ENCODE measurements around the gene H6PD.

The H6PD gene

DNA sequence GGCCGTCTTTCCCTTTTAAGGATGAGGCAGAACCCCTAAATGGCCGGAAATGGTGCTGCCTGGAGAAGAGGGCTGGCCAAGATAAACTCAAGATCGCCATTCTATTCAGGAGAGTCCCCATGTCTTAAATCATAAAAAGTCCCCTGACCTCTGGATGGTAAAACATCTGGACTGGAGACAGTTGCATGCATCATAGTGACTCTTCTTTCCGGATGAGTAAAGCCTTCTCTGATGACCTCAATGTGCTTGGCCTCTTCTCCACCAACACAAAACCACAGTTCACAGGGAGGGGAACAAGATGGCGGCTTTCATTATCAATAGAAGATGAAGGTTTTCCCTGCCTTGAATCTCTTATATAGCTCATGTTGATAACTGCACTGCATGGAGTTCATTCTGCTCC, 27.5 kb upstream of the H6PD start:
- in situ Hi-C loops (cut with MboI; ENCODE audit: low sequenced_read_pairs): no loop called here

DNA sequence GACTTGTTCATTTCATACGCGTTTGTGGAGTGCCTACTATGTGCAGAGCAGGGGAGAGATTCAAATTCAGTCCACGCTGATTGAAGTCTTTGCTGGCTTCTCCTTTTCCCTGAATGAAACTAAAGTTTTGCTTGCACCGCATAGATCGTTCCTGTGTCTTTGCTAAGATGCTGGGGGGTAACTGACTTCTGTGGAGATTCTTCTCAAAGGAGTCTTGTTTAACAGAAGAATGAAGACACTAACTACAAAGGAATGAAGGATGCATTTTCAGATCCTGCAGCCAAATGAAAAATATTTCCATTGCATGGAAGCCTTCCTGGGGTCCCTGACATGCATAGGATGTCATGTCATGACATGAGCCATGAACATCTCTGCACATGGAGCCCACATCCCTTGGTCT, 26.9 kb upstream of the H6PD start:
- in situ Hi-C loops (cut with MboI; ENCODE audit: low sequenced_read_pairs): no loop called here

- in situ Hi-C loops (cut with MboI; ENCODE audit: low sequenced_read_pairs): no loop called here
Measured at GRCh38 chr1:9211291-9211811, 23.2 kb upstream of the H6PD start.

DNA sequence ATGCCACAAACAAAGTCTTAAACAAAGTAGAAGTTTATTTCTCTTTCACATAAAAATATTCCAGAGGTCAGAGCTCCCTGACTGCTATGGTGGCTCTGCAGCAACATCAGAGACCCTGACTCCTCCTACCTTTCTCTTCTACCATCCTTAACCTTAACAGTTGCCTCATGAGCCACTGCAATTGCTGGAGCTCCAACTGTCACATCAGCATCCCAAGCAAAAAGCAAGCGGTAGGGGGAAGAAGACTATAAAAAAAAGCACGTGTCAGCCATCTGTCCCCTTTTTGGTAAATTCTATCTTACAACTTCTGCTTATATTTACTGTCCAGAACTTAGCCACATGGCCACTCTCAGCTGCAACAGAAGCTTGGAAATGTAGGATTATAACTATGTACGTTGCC, 21.8 kb upstream of the H6PD start:
- in situ Hi-C loops (cut with MboI; ENCODE audit: low sequenced_read_pairs): no loop called here

DNA sequence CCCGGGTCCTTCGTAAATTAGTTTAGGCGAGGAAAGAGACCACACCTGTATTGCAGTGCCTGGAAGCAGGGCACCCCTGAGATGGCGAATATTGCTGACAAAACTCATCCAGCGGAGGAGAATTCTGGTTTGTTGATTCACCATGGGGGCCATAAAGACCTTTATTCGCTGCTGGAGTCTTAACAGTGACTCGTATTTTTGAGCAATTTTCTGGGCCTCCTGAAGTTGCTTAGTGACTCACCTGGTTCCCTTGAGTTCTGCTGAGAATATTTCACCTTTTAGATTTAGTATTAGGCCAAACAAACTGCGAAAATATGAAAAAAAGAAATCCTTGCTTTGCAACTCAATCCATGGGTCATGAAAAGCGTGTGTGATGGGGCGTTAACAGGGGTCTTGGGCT, 20.6 kb upstream of the H6PD start:
- in situ Hi-C loops (cut with MboI; ENCODE audit: low sequenced_read_pairs): no loop called here

- in situ Hi-C loops (cut with MboI; ENCODE audit: low sequenced_read_pairs): no loop called here
Measured at GRCh38 chr1:9218917-9219316, 15.7 kb upstream of the H6PD start.

GRCh38 chr1:9222846-9223625, 11.5 kb upstream of the H6PD start:
- in situ Hi-C loops (cut with MboI; ENCODE audit: low sequenced_read_pairs): no loop called here

GRCh38 chr1:9224664-9225410, 9.7 kb upstream of the H6PD start:
- in situ Hi-C loops (cut with MboI; ENCODE audit: low sequenced_read_pairs): no loop called here

- in situ Hi-C loops (cut with MboI; ENCODE audit: low sequenced_read_pairs): no loop called here
Measured at GRCh38 chr1:9225411-9225785, 9.2 kb upstream of the H6PD start.

- in situ Hi-C loops (cut with MboI; ENCODE audit: low sequenced_read_pairs): no loop called here
Measured at GRCh38 chr1:9228609-9229008, 6.0 kb upstream of the H6PD start.

DNA sequence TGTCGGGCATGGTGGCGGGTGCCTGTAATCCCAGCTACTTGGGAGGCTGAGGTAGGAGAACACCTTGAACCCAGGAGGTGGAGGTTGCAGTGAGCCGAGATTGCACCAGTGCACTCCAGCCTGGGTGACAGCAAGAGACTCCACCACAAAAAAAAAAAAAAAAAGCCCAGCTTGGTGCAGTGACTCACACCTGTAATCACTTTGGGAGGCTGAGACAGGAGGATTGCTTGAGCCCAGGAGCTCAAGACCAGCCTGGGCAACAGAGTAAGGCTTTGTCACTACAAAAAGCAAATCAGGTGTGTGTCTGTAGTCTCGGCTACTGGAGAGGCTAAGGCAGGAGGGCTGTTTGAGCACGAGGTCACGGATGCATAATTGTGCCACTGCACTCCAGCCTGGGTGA, 5.0 kb upstream of the H6PD start:
- in situ Hi-C loops (cut with MboI; ENCODE audit: low sequenced_read_pairs): no loop called here

GRCh38 chr1:9230869-9231533, 3.6 kb upstream of the H6PD start:
- in situ Hi-C loops (cut with MboI; ENCODE audit: low sequenced_read_pairs): no loop called here

DNA sequence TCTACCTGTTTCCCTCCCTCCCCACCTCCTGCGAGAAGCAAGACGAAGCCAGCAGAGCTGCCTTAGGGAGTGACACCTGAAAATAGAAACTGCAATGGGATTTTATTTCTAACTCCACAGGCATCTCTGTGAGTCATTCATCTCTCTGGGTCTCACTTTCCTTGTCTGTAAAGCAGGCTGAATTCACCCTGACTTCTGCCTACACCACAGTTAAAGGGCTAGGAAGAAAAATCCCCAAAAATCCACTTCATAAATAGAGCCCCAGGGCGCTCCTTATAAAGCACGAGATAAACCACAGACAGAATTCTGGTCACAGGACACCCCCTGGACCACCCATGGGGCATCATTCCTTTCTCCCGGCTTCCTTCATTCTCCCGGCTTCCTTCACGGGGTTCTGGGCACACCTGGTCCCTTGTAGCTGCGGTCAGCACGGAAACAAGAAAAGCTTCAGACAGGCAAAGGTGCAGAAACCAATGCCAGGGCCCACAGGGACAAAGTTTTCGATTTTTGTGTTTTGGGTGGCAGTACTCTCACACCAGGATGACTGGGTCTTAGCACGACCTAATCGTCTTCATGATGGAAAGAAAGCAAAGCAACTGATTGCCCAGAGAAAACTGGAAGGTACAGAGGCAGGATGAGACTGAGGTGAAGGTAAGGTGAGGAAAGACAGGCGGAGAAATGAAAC, 2.8 kb upstream of the H6PD start:
- in situ Hi-C loops (cut with MboI; ENCODE audit: low sequenced_read_pairs): no loop called here

DNA sequence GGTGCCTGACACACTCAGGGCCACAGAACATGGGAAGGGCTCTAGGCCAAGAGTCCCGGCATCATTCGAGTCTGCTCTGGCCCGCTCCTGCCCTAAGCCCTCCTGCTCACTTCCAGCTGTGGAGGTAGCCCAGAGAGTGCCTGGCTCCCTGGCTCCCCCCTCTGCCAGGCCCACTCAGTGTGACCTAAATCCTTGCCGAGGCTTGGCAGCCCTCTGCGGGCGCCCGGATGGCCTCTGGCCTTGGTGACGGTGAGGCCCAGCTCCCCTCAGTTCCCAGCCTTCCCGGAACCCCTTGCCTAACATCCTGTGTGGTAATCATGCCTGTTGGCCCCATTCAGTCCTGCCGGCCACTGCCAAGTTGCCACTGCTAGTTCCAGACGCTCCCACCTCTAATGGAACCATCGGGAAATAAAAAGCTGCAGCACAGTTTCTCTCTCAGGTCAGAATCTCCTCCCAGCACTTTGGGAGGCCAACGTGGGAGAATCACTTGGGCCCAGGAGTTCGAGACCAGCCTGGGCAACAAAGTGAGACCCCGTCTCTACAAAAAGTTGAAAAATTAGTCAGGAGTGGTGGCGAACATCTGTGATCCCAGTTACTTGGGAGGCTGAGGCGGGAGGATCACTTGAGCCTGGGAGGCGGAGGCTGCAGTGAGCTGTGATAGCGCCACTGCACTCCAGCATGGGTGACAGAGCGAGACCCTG, 1.2 kb upstream of the H6PD start:
- in situ Hi-C loops (cut with MboI; ENCODE audit: low sequenced_read_pairs): no loop called here

GRCh38 chr1:9233942-9234222, 692 bp upstream of the H6PD start:
- in situ Hi-C loops (cut with MboI; ENCODE audit: low sequenced_read_pairs): no loop called here

DNA sequence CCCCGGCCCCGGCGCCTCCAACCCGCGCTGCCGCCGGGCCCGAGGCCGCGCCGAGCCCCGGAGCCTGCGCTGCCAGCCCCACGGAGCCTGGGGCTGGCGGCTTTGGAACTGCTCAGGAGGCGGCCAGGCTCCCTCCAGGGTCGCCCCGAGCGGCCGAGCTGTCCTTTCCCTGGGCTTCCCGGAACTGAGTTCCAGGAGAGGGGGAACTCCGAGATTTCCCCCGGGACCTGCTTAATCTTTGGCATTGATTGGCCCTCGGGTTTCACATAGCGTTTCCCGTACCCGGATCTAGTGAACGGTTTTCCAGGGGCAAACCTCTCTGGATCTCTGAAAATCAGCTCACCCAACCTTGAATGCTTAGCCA, 504 bp downstream of the H6PD start:
- in situ Hi-C loops (cut with MboI; ENCODE audit: low sequenced_read_pairs): no loop called here

- in situ Hi-C loops (cut with MboI; ENCODE audit: low sequenced_read_pairs): no loop called here
Measured at GRCh38 chr1:9235560-9235959, 986 bp downstream of the H6PD start.

- in situ Hi-C loops (cut with MboI; ENCODE audit: low sequenced_read_pairs): no loop called here
Measured at GRCh38 chr1:9238134-9238533, 3.6 kb downstream of the H6PD start.

DNA sequence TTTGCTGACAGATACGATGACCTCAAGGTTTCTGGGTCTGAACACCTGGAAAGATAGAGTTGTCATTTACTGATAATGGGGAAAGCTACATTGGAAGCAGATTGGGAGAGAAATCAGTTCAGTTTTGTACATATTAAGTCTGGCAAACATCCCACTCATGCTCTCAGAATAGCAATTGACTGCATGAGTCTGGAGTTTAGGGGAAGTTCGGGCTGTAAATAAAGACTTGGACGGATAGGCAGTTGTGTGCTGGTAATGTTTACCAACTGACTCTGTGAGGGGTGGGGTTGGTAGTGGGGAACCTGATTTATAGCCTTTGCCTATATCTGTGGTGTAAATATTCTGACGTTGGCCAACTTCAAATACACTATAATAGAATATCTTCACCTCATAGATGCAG, 4.0 kb downstream of the H6PD start:
- in situ Hi-C loops (cut with MboI; ENCODE audit: low sequenced_read_pairs): no loop called here

- in situ Hi-C loops (cut with MboI; ENCODE audit: low sequenced_read_pairs): no loop called here
Measured at GRCh38 chr1:9239622-9240401, 5.2 kb downstream of the H6PD start.
